ENCODE results near the gene SUSD1.

Gene SUSD1

GRCh38 chr9:112069318-112070169, 105.6 kb downstream of the SUSD1 start:
- no peaks in the 10 kb centered on the region for H3K27me3 ChIP-seq (ENCODE audit: control insufficient read depth, insufficient read depth, low read length)
- no peak overlapping the region for H3K4me3 ChIP-seq (ENCODE audit: low read length)
- H3K36me3 ChIP-seq (ENCODE audit: control insufficient read depth, insufficient read depth, low read length) = no peaks in the 10 kb centered on the region
- H3K9me3 ChIP-seq (ENCODE audit: control insufficient read depth, low read length) = no peaks in the 10 kb centered on the region
- H3K9ac ChIP-seq (ENCODE audit: low read length) = peak overlapping the region; percentile 10
- peaks cover 42% of the 10 kb centered on the region for H3K4me1 ChIP-seq (ENCODE audit: control insufficient read depth, insufficient read depth, low read length)

- H3K4me1 ChIP-seq (ENCODE audit: control insufficient read depth, insufficient read depth, low read length) = peaks cover 36% of the 10 kb centered on the region
Measured at GRCh38 chr9:112065806-112066606, 109.1 kb downstream of the SUSD1 start.

DNA sequence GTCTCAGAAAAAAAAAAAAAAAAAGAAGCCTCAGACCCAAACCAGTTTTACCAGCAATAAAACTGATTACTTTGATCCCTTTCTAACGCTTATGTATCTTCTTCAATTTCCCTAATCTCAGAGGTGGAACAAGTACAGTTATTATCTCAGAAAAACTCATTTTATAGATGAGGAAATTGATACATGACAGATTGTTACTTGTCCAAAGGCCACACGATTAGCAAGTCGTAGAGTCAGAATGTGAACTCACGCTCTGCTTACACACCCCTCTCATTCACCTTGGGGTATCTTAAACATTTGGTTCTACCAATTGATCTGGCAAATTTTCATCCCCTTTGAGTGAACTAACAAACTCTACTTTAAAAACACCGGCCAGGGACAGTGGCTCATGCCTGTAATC, 110.2 kb downstream of the SUSD1 start:
- Histone ChIP-seq H3K9ac (ENCODE audit: low read length) (no peak overlapping the region), H3K9me3 (ENCODE audit: control insufficient read depth, low read length) (no peaks in the 10 kb centered on the region), H3K4me3 (ENCODE audit: low read length) (no peak overlapping the region), H3K27me3 (ENCODE audit: control insufficient read depth, insufficient read depth, low read length) (no peaks in the 10 kb centered on the region), H3K36me3 (ENCODE audit: control insufficient read depth, insufficient read depth, low read length) (no peaks in the 10 kb centered on the region), H3K4me1 (ENCODE audit: control insufficient read depth, insufficient read depth, low read length) (peaks cover 37% of the 10 kb centered on the region)

More at GRCh38 chr9:112065806-112066606, 109.1 kb downstream of the SUSD1 start:
- H3K9ac ChIP-seq (ENCODE audit: low read length) = peak overlapping the region; percentile 23
- H3K4me3 ChIP-seq (ENCODE audit: low read length) = no peak overlapping the region
- H3K36me3 ChIP-seq (ENCODE audit: control insufficient read depth, insufficient read depth, low read length) = no peaks in the 10 kb centered on the region
- H3K27me3 ChIP-seq (ENCODE audit: control insufficient read depth, insufficient read depth, low read length) = no peaks in the 10 kb centered on the region
- H3K9me3 ChIP-seq (ENCODE audit: control insufficient read depth, low read length) = no peaks in the 10 kb centered on the region

DNA sequence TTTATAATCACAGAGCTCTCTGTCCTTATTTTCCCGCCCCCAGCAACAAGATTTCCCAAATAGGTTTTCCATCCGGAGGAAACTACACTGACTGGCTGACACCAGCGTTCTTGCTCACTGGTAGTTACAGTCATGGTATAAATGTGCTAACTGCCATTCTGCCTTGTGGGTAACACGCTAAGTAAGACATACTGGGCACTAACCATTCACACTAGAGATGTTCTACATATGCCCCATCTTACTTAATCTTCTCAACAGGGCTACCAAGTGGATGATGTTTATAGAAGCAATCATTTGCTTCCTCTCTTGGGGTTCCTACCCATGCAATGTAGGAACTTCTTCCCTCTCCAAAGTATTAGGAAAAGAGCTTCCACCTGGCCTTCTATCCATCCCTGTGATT, 111.5 kb downstream of the SUSD1 start:
- H3K9me3 ChIP-seq (ENCODE audit: control insufficient read depth, low read length) = no peaks in the 10 kb centered on the region
- H3K27me3 ChIP-seq (ENCODE audit: control insufficient read depth, insufficient read depth, low read length) = no peaks in the 10 kb centered on the region
- peaks cover 29% of the 10 kb centered on the region for H3K4me1 ChIP-seq (ENCODE audit: control insufficient read depth, insufficient read depth, low read length)
- H3K36me3 ChIP-seq (ENCODE audit: control insufficient read depth, insufficient read depth, low read length) = no peaks in the 10 kb centered on the region
- H3K4me3 ChIP-seq (ENCODE audit: low read length) = no peak overlapping the region
- H3K9ac ChIP-seq (ENCODE audit: low read length) = no peak overlapping the region

DNA sequence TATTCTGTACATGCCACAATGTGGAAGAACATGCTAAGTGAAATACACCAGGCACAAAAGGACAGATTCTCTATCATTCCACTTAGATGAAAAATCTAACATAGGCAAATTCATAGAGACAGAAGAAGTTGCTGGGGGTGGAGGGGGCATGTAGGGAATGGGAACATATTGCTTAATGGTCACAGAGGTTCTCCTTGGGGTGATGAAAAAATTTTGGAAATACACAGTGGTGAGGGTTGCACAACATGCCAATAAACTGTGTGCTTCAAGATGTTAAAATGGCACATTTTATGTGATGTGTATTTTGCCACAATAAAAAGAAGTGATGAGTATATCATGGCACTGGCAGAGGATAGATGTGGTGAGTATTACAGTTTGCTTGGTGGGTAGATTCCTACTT, 111.9 kb downstream of the SUSD1 start:
- no peak overlapping the region for H3K9ac ChIP-seq (ENCODE audit: low read length)
- H3K4me1 ChIP-seq (ENCODE audit: control insufficient read depth, insufficient read depth, low read length) = peaks cover 29% of the 10 kb centered on the region
- H3K36me3 ChIP-seq (ENCODE audit: control insufficient read depth, insufficient read depth, low read length) = no peaks in the 10 kb centered on the region
- H3K9me3 ChIP-seq (ENCODE audit: control insufficient read depth, low read length) = no peaks in the 10 kb centered on the region
- no peak overlapping the region for H3K4me3 ChIP-seq (ENCODE audit: low read length)
- no peaks in the 10 kb centered on the region for H3K27me3 ChIP-seq (ENCODE audit: control insufficient read depth, insufficient read depth, low read length)

GRCh38 chr9:112061152-112061740, 113.9 kb downstream of the SUSD1 start:
- H3K36me3 ChIP-seq (ENCODE audit: control insufficient read depth, insufficient read depth, low read length) = no peaks in the 10 kb centered on the region
- no peaks in the 10 kb centered on the region for H3K27me3 ChIP-seq (ENCODE audit: control insufficient read depth, insufficient read depth, low read length)
- no peak overlapping the region for H3K4me3 ChIP-seq (ENCODE audit: low read length)
- H3K4me1 ChIP-seq (ENCODE audit: control insufficient read depth, insufficient read depth, low read length) = peaks cover 26% of the 10 kb centered on the region
- no peak overlapping the region for H3K9ac ChIP-seq (ENCODE audit: low read length)
- H3K9me3 ChIP-seq (ENCODE audit: control insufficient read depth, low read length) = no peaks in the 10 kb centered on the region

DNA sequence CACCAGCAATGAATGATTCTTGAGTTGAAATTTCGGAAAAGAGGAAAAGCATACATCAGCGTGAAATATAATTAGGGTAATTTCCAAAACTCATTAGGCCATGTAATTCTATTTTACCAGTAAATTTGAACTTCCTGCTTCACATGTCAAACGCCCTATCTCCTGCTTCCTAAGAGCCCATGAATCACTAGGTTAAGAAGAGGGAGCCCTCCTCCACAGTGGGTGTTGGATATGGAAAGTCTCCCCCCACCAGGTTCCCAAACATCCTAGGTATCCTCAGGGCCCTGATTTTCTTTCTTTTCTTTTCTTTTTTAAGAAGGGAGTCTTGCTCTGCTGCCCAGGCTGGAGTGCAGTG, 115.2 kb downstream of the SUSD1 start:
- no peaks in the 10 kb centered on the region for H3K27me3 ChIP-seq (ENCODE audit: control insufficient read depth, insufficient read depth, low read length)
- no peak overlapping the region for H3K9ac ChIP-seq (ENCODE audit: low read length)
- H3K4me1 ChIP-seq (ENCODE audit: control insufficient read depth, insufficient read depth, low read length) = peaks cover 13% of the 10 kb centered on the region
- H3K4me3 ChIP-seq (ENCODE audit: low read length) = no peak overlapping the region
- H3K36me3 ChIP-seq (ENCODE audit: control insufficient read depth, insufficient read depth, low read length) = no peaks in the 10 kb centered on the region
- H3K9me3 ChIP-seq (ENCODE audit: control insufficient read depth, low read length) = no peaks in the 10 kb centered on the region

- Histone ChIP-seq H3K4me3 (ENCODE audit: low read length) (no peak overlapping the region), H3K36me3 (ENCODE audit: control insufficient read depth, insufficient read depth, low read length) (no peaks in the 10 kb centered on the region), H3K9me3 (ENCODE audit: control insufficient read depth, low read length) (no peaks in the 10 kb centered on the region), H3K9ac (ENCODE audit: low read length) (no peak overlapping the region), H3K4me1 (ENCODE audit: control insufficient read depth, insufficient read depth, low read length) (peaks cover 11% of the 10 kb centered on the region), H3K27me3 (ENCODE audit: control insufficient read depth, insufficient read depth, low read length) (no peaks in the 10 kb centered on the region)
Measured at GRCh38 chr9:112059145-112059965, 115.7 kb downstream of the SUSD1 start.

DNA sequence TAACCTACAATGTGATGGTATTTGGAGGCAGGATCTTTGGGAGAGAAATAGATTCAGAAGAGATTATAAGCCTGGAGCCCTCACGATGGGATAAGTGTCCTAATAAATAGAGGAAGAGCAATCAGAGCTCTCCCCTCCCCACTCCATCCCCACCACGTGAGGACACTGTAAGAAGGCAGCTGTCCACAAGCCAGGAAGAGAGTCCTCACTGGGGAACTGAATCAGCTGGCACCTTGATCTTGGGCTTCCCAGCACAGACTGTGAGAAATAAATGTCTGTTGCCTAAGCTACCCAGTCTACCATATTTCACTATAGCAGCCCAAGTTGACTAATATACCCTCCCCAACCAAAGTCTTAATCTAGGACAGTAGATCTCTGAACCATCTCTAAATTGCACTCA, 118.1 kb downstream of the SUSD1 start:
- Histone ChIP-seq H3K36me3 (ENCODE audit: control insufficient read depth, insufficient read depth, low read length) (no peaks in the 10 kb centered on the region), H3K9ac (ENCODE audit: low read length) (no peak overlapping the region), H3K4me3 (ENCODE audit: low read length) (no peak overlapping the region), H3K4me1 (ENCODE audit: control insufficient read depth, insufficient read depth, low read length) (peaks cover 11% of the 10 kb centered on the region), H3K9me3 (ENCODE audit: control insufficient read depth, low read length) (no peaks in the 10 kb centered on the region), H3K27me3 (ENCODE audit: control insufficient read depth, insufficient read depth, low read length) (no peaks in the 10 kb centered on the region)

- no peaks in the 10 kb centered on the region for H3K36me3 ChIP-seq (ENCODE audit: control insufficient read depth, insufficient read depth, low read length)
- H3K9ac ChIP-seq (ENCODE audit: low read length) = no peak overlapping the region
- no peak overlapping the region for H3K4me3 ChIP-seq (ENCODE audit: low read length)
- no peaks in the 10 kb centered on the region for H3K9me3 ChIP-seq (ENCODE audit: control insufficient read depth, low read length)
- peaks cover 11% of the 10 kb centered on the region for H3K4me1 ChIP-seq (ENCODE audit: control insufficient read depth, insufficient read depth, low read length)
- H3K27me3 ChIP-seq (ENCODE audit: control insufficient read depth, insufficient read depth, low read length) = no peaks in the 10 kb centered on the region
Measured at GRCh38 chr9:112054916-112055315, 120.2 kb downstream of the SUSD1 start.

GRCh38 chr9:112051812-112052211, 123.3 kb downstream of the SUSD1 start:
- no peaks in the 10 kb centered on the region for H3K9me3 ChIP-seq (ENCODE audit: control insufficient read depth, low read length)
- no peak overlapping the region for H3K9ac ChIP-seq (ENCODE audit: low read length)
- H3K4me3 ChIP-seq (ENCODE audit: low read length) = no peak overlapping the region
- no peaks in the 10 kb centered on the region for H3K36me3 ChIP-seq (ENCODE audit: control insufficient read depth, insufficient read depth, low read length)
- peaks cover 20% of the 10 kb centered on the region for H3K4me1 ChIP-seq (ENCODE audit: control insufficient read depth, insufficient read depth, low read length)
- H3K27me3 ChIP-seq (ENCODE audit: control insufficient read depth, insufficient read depth, low read length) = no peaks in the 10 kb centered on the region

All from mucosa of stomach (tissue), 1 donor.